B cell (primary cell): ENCODE results near the gene MVK.

Source experiments
- CTCF ChIP-seq: fragments of 200-600 bp; IDR thresholded peaks from one replicate; pipeline ENCODE4 v1.8.0; 2022; ENCODE audit warnings: antibody characterized with exemption, mild to moderate bottlenecking
- EZH2 ChIP-seq: IDR thresholded peaks from 2 replicates; pipeline ENCODE4 v1.6.1; 2012; ENCODE audit warnings: borderline replicate concordance, low read depth, mild to moderate bottlenecking, moderate library complexity, low read length; ENCODE audit not compliant: insufficient read depth, poor library complexity, severe bottlenecking

GRCh38 chr12:109594556-109595317 lies 21.1 kb downstream of the MVK start:
- TF ChIP-seq CTCF (no peak), EZH2 (no peak)
